Body of pancreas (tissue), 4 donors: ENCODE measurements around the gene EYA2. TPM values are rescaled to one million over a fixed set of nuclear protein-coding genes. Genes with fewer than 3 reads are reported as not detected.

Experiments
- ATAC-seq: fragments of 150-250 bp; one replicate; pipeline ENCODE4 v1.9.1; 2016
- DNase-seq, 4 donors: peaks; one replicate each; pipeline ENCODE4 v3.0.0-alpha.2; 2019
- H3K27ac ChIP-seq, 4 donors: fragments of 200-600 bp; sonication (generic); 1 replicate in 3 of 4; 2 replicates in 1 of 4; pipeline versions ENCODE4 v1.5.1 to v1.6.1; 2016 to 2019; ENCODE audit warnings: mild to moderate bottlenecking in 1 of 4, mixed read lengths in 1 of 4, moderate library complexity in 1 of 4
- H3K27me3 ChIP-seq, 2 donors: fragments of 200-600 bp; sonication (generic); one replicate each; pipeline ENCODE4 v1.6.0; 2016; ENCODE audit warnings: mild to moderate bottlenecking in 1 of 2
- H3K36me3 ChIP-seq, 2 donors: fragments of 200-600 bp; sonication (generic); replicated peaks in 1 of 2; 2 replicates each; pipeline ENCODE4 v1.5.1; 2016; ENCODE audit warnings: low read depth in 2 of 2; ENCODE audit not compliant: insufficient read depth in 1 of 2
- H3K4me1 ChIP-seq: fragments of 200-600 bp; sonication (generic); one replicate; pipeline ENCODE4 v1.6.0; 2016
- H3K4me3 ChIP-seq, 2 donors: fragments of 200-600 bp; sonication (generic); 1 replicate in 1 of 2; 2 replicates in 1 of 2; pipeline ENCODE4 v1.5.1; 2016 to 2019
- H3K9me3 ChIP-seq, 3 donors: fragments of 200-600 bp; sonication (generic); 1 replicate in 2 of 3; 2 replicates in 1 of 3; pipeline ENCODE4 v1.5.1; 2016
- POLR2A ChIP-seq, 3 donors: fragments of 450-650 bp; IDR thresholded peaks; one replicate each; pipeline ENCODE4 v1.6.1; 2016; ENCODE audit warnings: antibody characterized with exemption in 3 of 3, mild to moderate bottlenecking in 2 of 3
- WGBS, 2 donors: methylation state at CpG; one replicate each; pipeline ENCODE4 v1.1.5; 2017; 5-methylcytosine and 5-hydroxymethylcytosine counted together
- intact Hi-C: fragments of 100-400 bp; cut with DNase I; formaldehyde crosslinking; loops from one replicate; pipeline ENCODE4 v1.15.1; 2023
- total RNA-seq, 2 donors: library from RNA; depleted of rRNA; stranded (reverse); fragments of >200 nt; gene quantifications; one replicate each; pipeline ENCODE4 v1.1.0, GENCODE V29; 2016
- TF ChIP-seq, protein P1 (sequence below), 7 experiments: fragments of 450-650 bp in 4 of 7; fragments of 200-600 bp in 3 of 7; sonication (generic) in 3 of 7; IDR thresholded peaks; one replicate each; pipeline ENCODE4 v1.5.1; 2016 to 2019; ENCODE audit warnings: antibody characterized with exemption in 7 of 7

Gene EYA2
- total RNA-seq, 2 donors from 2014 or later = 0.52 to 3.6 TPM

DNA sequence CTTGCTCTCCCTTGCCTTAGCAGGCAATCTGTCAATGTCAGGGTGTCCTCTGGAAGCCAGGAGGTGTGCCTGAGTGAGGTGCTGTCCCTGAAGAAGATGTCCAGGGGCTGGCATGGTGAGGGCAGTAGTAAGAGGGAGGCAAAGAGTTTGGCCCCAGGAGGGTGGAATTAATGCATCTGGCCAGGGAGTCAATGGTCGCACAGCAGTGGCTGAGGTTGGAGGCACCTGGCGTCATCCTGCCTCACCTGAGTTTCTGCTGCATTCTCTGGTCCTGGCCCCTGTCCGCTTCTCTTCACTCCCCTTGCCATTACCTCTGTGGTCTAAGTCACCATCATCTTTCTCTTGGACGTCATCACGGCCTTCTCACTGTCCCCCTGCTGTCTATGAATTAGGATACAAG, 255.3 kb downstream of the EYA2 start:
- Histone ChIP-seq H3K27ac (no peak overlapping the region), H3K4me3 (no peak overlapping the region), H3K27me3 (no peaks in the 10 kb centered on the region), H3K9me3 (no peaks in the 10 kb centered on the region), H3K36me3 (no peaks in the 10 kb centered on the region), H3K4me1 (no peaks in the 10 kb centered on the region)
- TF ChIP-seq, protein P1, sequence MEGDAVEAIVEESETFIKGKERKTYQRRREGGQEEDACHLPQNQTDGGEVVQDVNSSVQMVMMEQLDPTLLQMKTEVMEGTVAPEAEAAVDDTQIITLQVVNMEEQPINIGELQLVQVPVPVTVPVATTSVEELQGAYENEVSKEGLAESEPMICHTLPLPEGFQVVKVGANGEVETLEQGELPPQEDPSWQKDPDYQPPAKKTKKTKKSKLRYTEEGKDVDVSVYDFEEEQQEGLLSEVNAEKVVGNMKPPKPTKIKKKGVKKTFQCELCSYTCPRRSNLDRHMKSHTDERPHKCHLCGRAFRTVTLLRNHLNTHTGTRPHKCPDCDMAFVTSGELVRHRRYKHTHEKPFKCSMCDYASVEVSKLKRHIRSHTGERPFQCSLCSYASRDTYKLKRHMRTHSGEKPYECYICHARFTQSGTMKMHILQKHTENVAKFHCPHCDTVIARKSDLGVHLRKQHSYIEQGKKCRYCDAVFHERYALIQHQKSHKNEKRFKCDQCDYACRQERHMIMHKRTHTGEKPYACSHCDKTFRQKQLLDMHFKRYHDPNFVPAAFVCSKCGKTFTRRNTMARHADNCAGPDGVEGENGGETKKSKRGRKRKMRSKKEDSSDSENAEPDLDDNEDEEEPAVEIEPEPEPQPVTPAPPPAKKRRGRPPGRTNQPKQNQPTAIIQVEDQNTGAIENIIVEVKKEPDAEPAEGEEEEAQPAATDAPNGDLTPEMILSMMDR (IDR thresholded peaks at IDR 0.05) = no peak
- no peak for TF ChIP-seq POLR2A (IDR thresholded peaks at IDR 0.05)
- WGBS, 2 donors = 69 to 70% methylated on average over 5 of the region's 5 CpGs
- intact Hi-C loops = no loop called here
- DNase-seq (no peak), ATAC-seq (no peak)

DNA sequence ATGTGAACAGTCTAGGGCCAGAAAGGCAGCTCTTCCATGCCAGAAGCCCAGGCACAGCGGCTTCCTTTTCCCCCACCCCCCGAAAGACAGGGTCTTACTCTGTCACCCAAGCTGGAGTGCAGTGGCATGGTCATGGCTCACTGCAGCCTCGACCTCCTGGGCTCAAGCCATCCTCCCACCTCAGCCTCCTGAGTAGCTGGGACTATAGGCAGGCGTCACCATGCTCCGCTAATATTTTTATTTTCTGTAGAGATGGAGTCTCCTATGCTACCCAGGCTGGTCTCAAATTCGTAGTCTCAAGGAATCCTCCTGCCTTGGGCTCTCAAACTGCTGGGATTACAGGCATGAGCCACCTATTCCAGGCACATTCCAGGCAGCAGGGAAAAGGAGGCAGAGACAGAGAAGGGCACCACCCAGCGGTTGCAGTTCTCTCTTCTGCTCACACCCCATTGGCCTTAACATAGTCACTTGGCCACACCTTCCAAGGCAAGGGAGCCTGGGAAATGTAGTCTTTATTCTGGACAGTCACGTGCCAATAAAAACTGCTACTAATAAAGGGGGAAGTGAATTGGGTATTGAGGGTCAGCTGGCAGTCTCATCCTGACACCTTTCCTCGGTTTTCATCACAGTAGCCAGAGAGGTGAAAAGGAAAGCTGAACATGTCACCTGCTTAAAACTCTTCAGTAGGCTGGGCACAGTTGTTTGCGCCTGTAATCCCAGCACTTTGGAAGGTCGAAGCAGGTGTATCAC, 255.9 kb downstream of the EYA2 start:
- DNase-seq (peak; percentile 33 to 65 (median 51)), ATAC-seq (peak; percentile 66)
- 50 to 55% methylated on average over 11 of the region's 11 CpGs for WGBS, 2 donors
- Histone ChIP-seq H3K27me3 (no peaks in the 10 kb centered on the region), H3K9me3 (no peaks in the 10 kb centered on the region), H3K27ac (no peak overlapping the region), H3K36me3 (no peaks in the 10 kb centered on the region), H3K4me1 (no peaks in the 10 kb centered on the region), H3K4me3 (no peak overlapping the region)
- TF ChIP-seq POLR2A (IDR thresholded peaks at IDR 0.05) = no peak
- TF ChIP-seq, protein P1 (IDR thresholded peaks at IDR 0.05) = peak in 5 of 7 experiments; percentile 32 to 57 (median 44)
- intact Hi-C loops = no loop called here

- no peak overlapping the region for H3K27ac ChIP-seq
- ATAC-seq (no peak), DNase-seq (no peak)
- WGBS, 2 donors = 41 to 51% methylated on average over 4 of the region's 4 CpGs
- H3K27me3 ChIP-seq = no peaks in the 10 kb centered on the region
- no peak overlapping the region for H3K4me3 ChIP-seq
- TF ChIP-seq, protein P1 (IDR thresholded peaks at IDR 0.05) = no peak
- TF ChIP-seq POLR2A (IDR thresholded peaks at IDR 0.05) = no peak
- no peaks in the 10 kb centered on the region for H3K9me3 ChIP-seq
- no peaks in the 10 kb centered on the region for H3K4me1 ChIP-seq
- H3K36me3 ChIP-seq = no peaks in the 10 kb centered on the region
- intact Hi-C loops = no loop called here
Observed at GRCh38 chr20:47152068-47152467, 257.4 kb downstream of the EYA2 start.

GRCh38 chr20:47154089-47154488, 259.4 kb downstream of the EYA2 start:
- Histone ChIP-seq H3K27me3 (no peaks in the 10 kb centered on the region), H3K9me3 (no peaks in the 10 kb centered on the region), H3K27ac (no peak overlapping the region), H3K4me3 (no peak overlapping the region), H3K36me3 (no peaks in the 10 kb centered on the region), H3K4me1 (no peaks in the 10 kb centered on the region)
- no peak for TF ChIP-seq POLR2A (IDR thresholded peaks at IDR 0.05)
- TF ChIP-seq, protein P1 (IDR thresholded peaks at IDR 0.05) = no peak
- 61 to 62% methylated on average over 2 of the region's 2 CpGs for WGBS, 2 donors
- ATAC-seq (no peak), DNase-seq (no peak)
- intact Hi-C loops = no loop called here
